NCI-H1436 (cell line): ENCODE data around the gene SPTBN4.
A peak's percentile ranks its signal among the peaks of the same experiment; 100 is the strongest.
"Not testable (repeated sequence)": the region's sequence is repeated elsewhere in the genome, so short reads cannot be mapped to it uniquely, and the experiment has no call there.

Experiments used
- DNase-seq: peaks from one replicate; lab custom pipeline; 2025; lab: John Stamatoyannopoulos, UW

The SPTBN4 gene

GRCh38 chr19:40465025-40465556 lies 1.7 kb upstream of the SPTBN4 start:
- no peak for DNase-seq

DNA sequence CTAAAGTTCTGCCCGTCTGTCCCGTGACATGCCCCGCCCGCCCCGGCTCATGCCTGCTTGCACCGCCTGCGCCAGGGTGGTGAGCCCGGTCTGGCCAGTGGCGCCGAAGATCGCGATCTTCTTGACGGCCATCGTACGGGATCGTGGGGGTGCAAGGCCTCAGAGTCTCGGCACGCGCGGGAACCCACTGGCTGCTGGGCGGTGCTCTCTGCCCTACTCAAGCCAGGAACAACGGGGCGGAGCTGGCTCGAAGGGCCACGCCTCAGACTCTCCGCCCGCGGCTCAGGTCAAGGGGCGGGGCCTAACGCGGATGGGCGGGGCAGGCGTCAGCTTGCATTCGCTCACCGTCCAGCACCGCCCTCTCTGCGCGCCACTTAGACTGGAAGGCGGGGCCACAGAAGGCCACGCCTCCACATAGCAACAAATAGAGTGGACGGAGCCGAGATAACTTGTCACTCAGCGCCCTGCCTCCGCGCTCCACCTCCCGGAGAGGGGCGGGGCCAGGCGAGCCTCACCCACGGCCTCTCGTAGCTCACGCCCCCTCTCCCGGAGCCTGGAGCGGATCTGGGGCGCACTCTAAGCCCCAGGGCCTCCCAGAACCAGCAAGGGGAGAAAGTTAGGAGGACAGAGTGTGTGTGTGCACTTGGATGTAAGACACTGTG lies 1.1 kb upstream of the SPTBN4 start, which contains the start of gene BLVRB:
Gene BLVRB, minus strand, starts transcription at position 189 of the 662 bp plus-strand sequence. Its CDS starts 57 bp downstream, at position 132.
- DNase-seq: peak; percentile 96

DNA sequence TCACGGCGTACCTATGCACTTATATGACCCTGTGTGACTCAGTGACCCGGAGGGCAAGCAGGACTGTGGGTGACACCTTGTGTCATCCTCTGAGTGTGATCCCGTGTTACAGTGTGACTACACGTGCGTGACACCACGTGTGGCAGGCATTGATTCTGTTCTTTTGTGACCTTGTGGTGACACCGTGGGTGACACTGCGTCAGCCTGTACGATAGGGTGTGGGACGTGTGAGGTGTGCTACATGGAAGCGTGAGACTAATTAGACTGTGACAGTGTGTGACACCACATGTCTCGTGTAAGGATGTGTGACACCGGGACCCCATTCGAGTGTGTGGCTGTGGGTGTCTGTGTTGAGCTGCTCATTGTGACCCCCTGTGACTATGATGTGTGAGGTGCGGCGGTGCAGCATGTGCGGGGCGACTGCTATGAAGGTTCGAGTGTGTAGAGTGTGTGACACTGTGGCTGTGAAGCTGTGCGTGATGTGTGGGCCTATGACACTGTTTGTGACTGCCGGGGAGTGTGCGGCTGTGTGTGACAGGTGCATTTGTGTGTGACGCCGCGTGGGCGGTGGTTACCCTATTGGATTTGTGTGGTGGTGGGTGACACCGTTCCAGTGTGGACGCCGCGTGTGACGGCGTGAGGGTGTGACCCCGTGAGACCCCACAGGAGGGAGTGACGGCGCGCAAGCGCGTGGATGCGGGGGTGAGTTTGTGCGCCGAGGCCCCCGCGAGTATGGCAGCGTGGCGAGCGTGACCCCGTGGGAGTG lies 399 bp upstream of the SPTBN4 start:
- no peak for DNase-seq

- no peak for DNase-seq
Observed at GRCh38 chr19:40469011-40469410, 2.2 kb downstream of the SPTBN4 start.

DNA sequence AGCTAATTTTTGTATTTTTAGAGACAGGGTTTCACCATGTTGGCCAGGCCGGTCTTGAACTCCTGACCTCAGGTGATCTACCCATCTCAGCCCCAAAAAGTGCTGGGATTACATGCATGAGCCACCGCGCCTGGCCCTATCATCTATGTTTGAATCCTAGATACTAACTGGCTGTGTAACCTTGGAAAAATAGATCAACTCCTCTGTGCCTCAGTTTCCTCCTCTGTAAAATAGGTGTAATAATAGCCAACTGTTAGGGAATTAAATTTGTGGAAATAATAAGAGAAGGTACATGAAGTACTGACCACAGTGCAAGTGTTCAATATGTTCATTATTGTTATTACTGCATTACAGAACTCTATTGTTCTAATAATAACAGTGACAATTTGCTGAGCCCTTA lies 4.3 kb downstream of the SPTBN4 start:
- DNase-seq: no peak

DNA sequence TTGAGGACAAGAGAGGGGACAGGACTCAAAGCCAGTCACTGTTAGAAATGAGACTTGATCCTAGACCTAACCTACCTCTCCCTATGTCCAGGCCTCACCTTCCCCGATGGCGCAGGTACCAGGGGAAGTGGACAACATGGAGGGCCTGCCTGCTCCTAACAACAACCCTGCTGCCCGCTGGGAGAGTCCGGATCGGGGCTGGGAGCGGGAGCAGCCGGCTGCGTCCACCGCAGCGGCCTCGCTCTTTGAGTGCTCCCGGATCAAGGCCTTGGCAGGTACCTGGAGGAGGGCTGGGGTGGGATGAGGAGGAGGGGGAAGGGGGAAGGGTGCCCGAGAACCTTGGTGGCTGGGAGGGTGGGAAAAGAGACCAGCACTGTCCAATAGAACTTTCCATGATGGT lies 5.7 kb downstream of the SPTBN4 start:
- DNase-seq: no peak

GRCh38 chr19:40474737-40475136 lies 7.9 kb downstream of the SPTBN4 start:
- DNase-seq: no peak

GRCh38 chr19:40475878-40476644 lies 9.3 kb downstream of the SPTBN4 start:
- not testable (repeated sequence) for DNase-seq

- DNase-seq: no peak
Observed at GRCh38 chr19:40486017-40486416, 19.2 kb downstream of the SPTBN4 start.

- no peak for DNase-seq
Observed at GRCh38 chr19:40489882-40490230, 23.1 kb downstream of the SPTBN4 start.

DNA sequence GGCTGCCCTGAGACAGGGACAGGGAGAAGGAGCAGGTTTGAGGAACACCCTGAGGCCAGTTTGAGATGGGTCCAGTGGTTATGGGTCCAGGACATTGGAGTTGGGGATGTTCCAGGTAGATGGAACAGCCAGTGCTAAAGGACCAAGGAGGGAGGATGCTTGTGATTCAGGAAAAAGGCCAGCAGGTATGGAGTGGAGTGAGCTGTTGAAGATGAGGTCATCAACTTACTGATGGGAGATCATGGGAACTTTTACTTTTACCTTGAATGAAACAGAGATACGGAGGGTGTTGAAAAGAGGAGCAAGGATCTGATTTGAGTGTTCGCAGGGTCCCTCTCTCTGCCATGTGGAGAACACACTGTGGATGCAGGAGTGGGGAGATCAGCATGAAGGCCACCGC lies 25.5 kb downstream of the SPTBN4 start:
- DNase-seq: no peak

- no peak for DNase-seq
Observed at GRCh38 chr19:40493778-40494177, 27.0 kb downstream of the SPTBN4 start.

- no peak for DNase-seq
Observed at GRCh38 chr19:40494191-40494838, 27.5 kb downstream of the SPTBN4 start.

DNA sequence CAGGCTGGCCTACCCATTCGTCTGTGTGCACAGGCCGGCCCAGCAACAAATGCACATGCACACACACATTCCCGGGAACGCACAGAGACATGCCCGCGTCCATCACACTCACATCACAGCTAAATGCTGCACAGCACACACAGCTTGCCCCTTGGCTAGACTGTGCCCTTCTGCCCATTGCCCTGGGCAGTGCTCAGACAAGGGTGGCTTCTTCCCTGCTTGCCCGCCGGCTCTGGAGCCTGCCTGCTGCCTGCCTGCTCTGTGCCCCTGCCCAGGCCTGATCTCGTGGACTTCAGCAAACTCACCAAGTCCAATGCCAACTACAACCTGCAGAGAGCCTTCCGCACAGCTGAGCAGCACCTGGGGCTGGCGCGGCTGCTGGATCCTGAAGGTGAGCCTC lies 30.4 kb downstream of the SPTBN4 start:
- DNase-seq: no peak

- no peak for DNase-seq
Observed at GRCh38 chr19:40499320-40499719, 32.5 kb downstream of the SPTBN4 start.

GRCh38 chr19:40500678-40501530 lies 34.1 kb downstream of the SPTBN4 start:
- DNase-seq: not testable (repeated sequence)

- DNase-seq: no peak
Observed at GRCh38 chr19:40501599-40501998, 34.8 kb downstream of the SPTBN4 start.

- DNase-seq: no peak
Observed at GRCh38 chr19:40502081-40502480, 35.3 kb downstream of the SPTBN4 start.

GRCh38 chr19:40502647-40503319 lies 36.0 kb downstream of the SPTBN4 start:
- DNase-seq: no peak

DNA sequence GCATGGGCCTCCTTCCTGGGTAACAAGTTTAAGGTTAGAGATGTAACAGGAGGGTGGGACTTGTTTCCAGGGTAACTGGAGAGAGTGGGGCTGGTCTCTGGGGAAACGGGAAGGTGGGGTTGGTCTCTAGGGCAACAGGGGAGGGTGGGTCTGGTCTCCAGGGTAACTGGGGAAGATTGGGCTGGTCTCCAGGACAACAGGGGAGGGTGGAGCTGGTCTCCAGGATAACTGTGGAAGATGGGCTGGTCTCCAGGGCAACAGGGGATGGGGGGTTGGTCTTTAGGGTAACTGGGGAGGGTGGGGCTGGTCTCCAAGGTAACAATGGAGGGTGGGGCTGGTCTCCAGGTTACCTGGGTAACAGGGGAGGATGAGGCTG lies 36.5 kb downstream of the SPTBN4 start:
- peak; percentile 77 for DNase-seq

- DNase-seq: no peak
Observed at GRCh38 chr19:40506099-40506498, 39.3 kb downstream of the SPTBN4 start.
